K562 (cell line): ENCODE data around the gene KCTD13. TPM values are rescaled to one million over a fixed set of nuclear protein-coding genes. Genes with fewer than 3 reads are reported as not detected.

Source experiments
- ATAC-seq: fragments of 200-7000 bp; cut with Tn5 transposase; 3 replicates; pipeline ENCODE4 v1.9.1; 2020; ENCODE audit warnings: moderate library complexity
- BruUV-seq: library from RNA; stranded (reverse); fragments of 400-500 nt; replicated peaks from 2 replicates; lab custom pipeline; 2021; lab: Mats Ljungman, UMichigan
- CTCF ChIA-PET: fragments of 300-600 bp; formaldehyde crosslinking; extraction: SDS; loops from one replicate; lab custom pipeline; 2021; ENCODE audit warnings: low intra/inter-chr PET ratio; lab: Yijun Ruan, JAX
- POLR2A ChIA-PET: fragments of 300-600, 350-650 bp; sonication (Branson Sonifier 250); formaldehyde crosslinking; extraction: SDS; loops from one replicate; lab custom pipeline; 2021; ENCODE audit warnings: antibody characterized with exemption, inconsistent platforms; lab: Yijun Ruan, JAX
- DNase-seq, 4 experiments: peaks; one replicate each; pipeline versions ENCODE4 v3.0.0 to v3.0.0-alpha.2; 2011 to 2018; ENCODE audit warnings: low spot score in 3 of 4, mixed read lengths in 3 of 4; ENCODE audit errors: extremely low read depth in 1 of 4
- FAIRE-seq: peaks from 2 replicates; lab custom pipeline; 2011; peaks lifted over from hg19 to GRCh38; lab: Jason Lieb, UNC
- H2AFZ ChIP-seq: 2 replicates; pipeline ENCODE4 v1.6.0; 2011; ENCODE audit warnings: low read depth, low read length, control low read depth, inconsistent platforms
- H3K27ac ChIP-seq: fragments of 200-600 bp; 3 replicates; pipeline ENCODE4 v1.8.0; 2011; ENCODE audit warnings: low read depth, mild to moderate bottlenecking, control low read depth, inconsistent platforms, low read length, moderate library complexity, mixed read lengths; ENCODE audit errors: extremely low read depth
- H3K27me3 ChIP-seq, 2 experiments: fragments of 300-600 bp in 1 of 2; 2 replicates in 1 of 2; 3 replicates in 1 of 2; pipeline versions ENCODE4 v1.6.0 to v1.8.0; 2011; ENCODE audit warnings: inconsistent platforms in 2 of 2, low read length in 2 of 2, mild to moderate bottlenecking in 1 of 2, mixed read lengths in 1 of 2, moderate library complexity in 1 of 2; ENCODE audit not compliant: control insufficient read depth in 2 of 2, insufficient read depth in 2 of 2
- H3K36me3 ChIP-seq: fragments of 300-600 bp; 3 replicates; pipeline ENCODE4 v1.8.0; 2011; ENCODE audit warnings: mild to moderate bottlenecking, low read length, inconsistent platforms; ENCODE audit not compliant: control insufficient read depth, insufficient read depth
- H3K4me1 ChIP-seq, 2 experiments: fragments of 200-600 bp in 1 of 2; replicated peaks in 1 of 2; 2 replicates in 1 of 2; 3 replicates in 1 of 2; pipeline versions ENCODE4 v1.5.1 to v1.8.0; 2011; ENCODE audit warnings: inconsistent platforms in 2 of 2, low read length in 2 of 2, mild to moderate bottlenecking in 1 of 2, mixed read lengths in 1 of 2, moderate library complexity in 1 of 2; ENCODE audit not compliant: control insufficient read depth in 2 of 2, insufficient read depth in 2 of 2
- H3K4me2 ChIP-seq: 2 replicates; pipeline ENCODE4 v1.6.1; 2011; ENCODE audit warnings: low read length, control low read depth, inconsistent platforms, mixed read lengths; ENCODE audit not compliant: insufficient read depth
- H3K4me3 ChIP-seq: fragments of 200-600 bp; sonication (generic), shearing (Covaris generic); 2 replicates; pipeline ENCODE4 v1.5.1; 2016; ENCODE audit warnings: control low read depth, inconsistent platforms
- H3K79me2 ChIP-seq: fragments of 200-600 bp; 3 replicates; pipeline ENCODE4 v1.8.0; 2011; ENCODE audit warnings: low read length, inconsistent platforms; ENCODE audit not compliant: control insufficient read depth, insufficient read depth
- H3K9ac ChIP-seq, 2 experiments: 2 replicates each; pipeline versions ENCODE4 v1.6.0 to v1.6.1; 2011; ENCODE audit warnings: low read depth in 2 of 2, low read length in 2 of 2, control low read depth in 1 of 2, inconsistent platforms in 1 of 2, mild to moderate bottlenecking in 1 of 2, mixed read lengths in 1 of 2; ENCODE audit not compliant: insufficient read depth in 1 of 2
- H3K9me1 ChIP-seq: one replicate; pipeline ENCODE4 v1.6.0; 2011; ENCODE audit warnings: inconsistent platforms, mild to moderate bottlenecking, low read length, moderate library complexity; ENCODE audit not compliant: control insufficient read depth, insufficient read depth
- H3K9me3 ChIP-seq: replicated peaks from 2 replicates; pipeline ENCODE4 v1.5.1; 2011; ENCODE audit warnings: low read depth, low read length, inconsistent platforms; ENCODE audit not compliant: control insufficient read depth, insufficient read depth
- H4K20me1 ChIP-seq: replicated peaks from 2 replicates; pipeline ENCODE4 v1.6.1; 2011; ENCODE audit warnings: low read length, inconsistent platforms, mixed read lengths; ENCODE audit not compliant: control insufficient read depth, insufficient read depth
- ATF3 ChIP-seq, 2 experiments: fragments of 450-650 bp in 1 of 2; sonication (generic) in 1 of 2; formaldehyde crosslinking in 1 of 2; IDR thresholded peaks in 1 of 2; conservative IDR thresholded peaks in 1 of 2; 2 replicates each; pipeline versions ENCODE4 v1.6.1 to v1.8.1; 2016 to 2023; ENCODE audit warnings: mild to moderate bottlenecking in 2 of 2, moderate library complexity in 2 of 2, inconsistent platforms in 1 of 2, missing genetic modification reagents in 1 of 2
- ATF4 ChIP-seq: fragments of 450-650 bp; formaldehyde crosslinking; IDR thresholded peaks from 2 replicates; pipeline ENCODE4 v1.4.0; 2022; ENCODE audit warnings: mild to moderate bottlenecking, moderate library complexity
- DACH1 ChIP-seq: fragments of 450-650 bp; IDR thresholded peaks from 2 replicates; pipeline ENCODE4 v1.6.1; 2018; ENCODE audit not compliant: partially characterized antibody
- EGR1 ChIP-seq: fragments of 450-650 bp; conservative IDR thresholded peaks from 2 replicates; pipeline ENCODE4 v1.6.1; 2017; ENCODE audit warnings: mild to moderate bottlenecking
- EP300 ChIP-seq: IDR thresholded peaks from 2 replicates; pipeline ENCODE4 v1.6.1; 2012; ENCODE audit warnings: low read length, improper control_type of control experiment
- SOX6 ChIP-seq: fragments of 450-650 bp; IDR thresholded peaks from 2 replicates; pipeline ENCODE4 v1.6.1; 2014; ENCODE audit warnings: mild to moderate bottlenecking
- ZNF780A ChIP-seq: fragments of 250-450 bp; sonication (Bioruptor Pico); IDR thresholded peaks from 2 replicates; pipeline ENCODE4 v1.5.0; 2021; ENCODE audit warnings: mild to moderate bottlenecking
- WGBS: fragments of 100-300 bp; shearing (Covaris generic); methylation state at CpG from one replicate; pipeline ENCODE4 v1.1.6; 2016; ENCODE audit warnings: low coverage, mixed read lengths; ENCODE audit not compliant: insufficient coverage; ENCODE audit errors: missing lambda C conversion rate; 5-methylcytosine and 5-hydroxymethylcytosine counted together
- in situ Hi-C: fragments of 300-500 bp; cut with MboI; formaldehyde crosslinking; loops from 4 replicates; pipeline ENCODE4 v1.15.0; 2018; ENCODE audit warnings: inconsistent platforms, mixed read lengths
- intact Hi-C: fragments of 100-400 bp; cut with micrococcal nuclease; formaldehyde crosslinking; loops from 2 replicates; pipeline ENCODE4 v1.14.2; 2022
- polyA plus RNA-seq, 8 experiments: library from polyadenylated mRNA; depleted of rRNA in 4 of 8; stranded (reverse) in 5 of 8; unstranded in 3 of 8; fragments of >200 nt; fragmentation: Nextera tagmentation in 2 of 8; fragmentation: Illumina TruSeq in 1 of 8; extraction: Ambion mirVana in 2 of 8; extraction: Trizol in 1 of 8; gene quantifications; 2 replicates each; pipeline versions ENCODE4 v1.2.1 to v1.2.3, GENCODE V29; 2011 to 2014; ENCODE audit warnings: inconsistent platforms in 1 of 8, missing spikeins in 1 of 8
- total RNA-seq, 7 experiments: library from RNA; depleted of rRNA in 6 of 7; stranded (reverse); fragments of >200 nt in 6 of 7; fragmentation: Illumina TruSeq in 2 of 7; extraction: Trizol in 2 of 7; gene quantifications; 2 replicates each; pipeline versions ENCODE4 v1.2.1 to v1.2.3, GENCODE V29; 2011 to 2021; ENCODE audit warnings: low replicate concordance in 1 of 7
- TF ChIP-seq, protein P1 (sequence below): fragments of 450-650 bp; formaldehyde crosslinking; IDR thresholded peaks from 2 replicates; pipeline ENCODE4 v1.4.0; 2020; ENCODE audit warnings: mild to moderate bottlenecking

Gene KCTD13
- total and polyA plus RNA-seq, 9 of the 15 experiments (the other 6 are each of a cell fraction or from before 2014, with no cell fraction given): 1.0 to 20.6 (median 9.8) TPM

DNA sequence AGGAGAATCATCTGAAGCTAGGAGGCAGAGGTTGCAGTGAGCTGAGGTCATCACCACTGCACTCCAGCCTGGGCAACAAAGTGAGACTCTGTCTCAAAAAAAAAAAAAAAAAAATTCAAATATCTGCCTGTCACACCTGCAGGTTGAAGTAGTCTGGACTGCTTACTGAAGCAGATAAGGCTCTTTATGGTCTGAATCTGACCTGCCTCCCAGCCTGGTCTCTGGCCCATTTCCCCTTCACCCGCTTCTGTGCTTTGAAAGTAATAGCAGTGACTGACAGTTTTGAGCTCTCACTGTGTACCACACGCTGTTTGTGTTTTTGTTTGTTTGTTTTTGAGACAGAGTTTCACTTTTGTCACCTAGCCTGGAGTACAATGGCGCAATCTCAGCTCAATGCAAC, 32.5 kb downstream of the KCTD13 start (continued):
- peak; percentile 62; the same call in 1 of the 2 replicates for TF ChIP-seq ATF3 (IDR thresholded peaks at IDR 0.05)
- TF ChIP-seq ATF3 (CRISPR knock-in tag; conservative IDR thresholded peaks at IDR 0.05): no peak
- TF ChIP-seq ZNF780A (CRISPR knock-in tag): no peak
- peak; percentile 55; the same call in 1 of the 2 replicates for TF ChIP-seq EP300
- TF ChIP-seq SOX6: peak; percentile 54
- TF ChIP-seq EGR1: no peak

GRCh38 chr16:29892458-29892813, 33.6 kb downstream of the KCTD13 start:
- intact Hi-C loops (no loop called here), in situ Hi-C loops (no loop called here)
- peaks cover 17 to 33% of the 10 kb centered on the region in 2 experiments; a peak in 4 of 5 replicates for H3K27me3 ChIP-seq
- FAIRE-seq (no peak), ATAC-seq (no peak), DNase-seq (no peak)
- TF ChIP-seq DACH1: no peak
- TF ChIP-seq ATF4 (CRISPR knock-in tag): no peak
- TF ChIP-seq, protein P1, sequence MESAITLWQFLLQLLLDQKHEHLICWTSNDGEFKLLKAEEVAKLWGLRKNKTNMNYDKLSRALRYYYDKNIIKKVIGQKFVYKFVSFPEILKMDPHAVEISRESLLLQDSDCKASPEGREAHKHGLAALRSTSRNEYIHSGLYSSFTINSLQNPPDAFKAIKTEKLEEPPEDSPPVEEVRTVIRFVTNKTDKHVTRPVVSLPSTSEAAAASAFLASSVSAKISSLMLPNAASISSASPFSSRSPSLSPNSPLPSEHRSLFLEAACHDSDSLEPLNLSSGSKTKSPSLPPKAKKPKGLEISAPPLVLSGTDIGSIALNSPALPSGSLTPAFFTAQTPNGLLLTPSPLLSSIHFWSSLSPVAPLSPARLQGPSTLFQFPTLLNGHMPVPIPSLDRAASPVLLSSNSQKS (CRISPR knock-in tag): no peak
- H2AFZ ChIP-seq: no peak overlapping the region
- ChIA-PET POLR2A (no interaction called here), CTCF (no interaction called here)
- peaks cover 0 to 7% of the 10 kb centered on the region in 2 experiments; a peak in 2 of 5 replicates for H3K4me1 ChIP-seq
- 0 out of 2 replicates have a peak, but pooled peaks cover 4% of the 10 kb centered on the region for H4K20me1 ChIP-seq
- no peaks in the 10 kb centered on the region for H3K9me3 ChIP-seq
- H3K4me2 ChIP-seq: no peak overlapping the region
- peak overlapping the region in 1 of 2 experiments; percentile 61; a peak in 1 of 4 replicates for H3K9ac ChIP-seq
- H3K36me3 ChIP-seq: no peaks in the 10 kb centered on the region
- no peak overlapping the region for H3K27ac ChIP-seq
- BruUV-seq: no TSS peak
- no peak overlapping the region for H3K4me3 ChIP-seq
- H3K9me1 ChIP-seq: no peaks in the 10 kb centered on the region
- WGBS: 38% methylated on average over 6 of the region's 6 CpGs
- H3K79me2 ChIP-seq: no peaks in the 10 kb centered on the region
